Stimulated activated CD8-positive, alpha-beta memory T cell treated with anti-CD3 and anti-CD28 coated beads, Interleukin-7, amount 100 ng/mL, for 24 hours (primary cell): ENCODE results near the gene BMPR1B.

Source experiments
- DNase-seq: peaks from one replicate; pipeline ENCODE4 v3.0.0-alpha.2; 2020; ENCODE audit warnings: low read depth

The BMPR1B gene

GRCh38 chr4:94757192-94758140, at the start of gene BMPR1B:
TSS of gene BMPR1B (plus strand) at chr4:94757955. CDS start at chr4:95104425, 346,470 bp downstream.
- no peak for DNase-seq

- no peak for DNase-seq
Observed at GRCh38 chr4:94711635-94712034, 46.1 kb upstream of the BMPR1B start.

- DNase-seq: no peak
Observed at GRCh38 chr4:94714365-94715160, 43.2 kb upstream of the BMPR1B start.

- DNase-seq: no peak
Observed at GRCh38 chr4:94715726-94716125, 42.0 kb upstream of the BMPR1B start.

DNA sequence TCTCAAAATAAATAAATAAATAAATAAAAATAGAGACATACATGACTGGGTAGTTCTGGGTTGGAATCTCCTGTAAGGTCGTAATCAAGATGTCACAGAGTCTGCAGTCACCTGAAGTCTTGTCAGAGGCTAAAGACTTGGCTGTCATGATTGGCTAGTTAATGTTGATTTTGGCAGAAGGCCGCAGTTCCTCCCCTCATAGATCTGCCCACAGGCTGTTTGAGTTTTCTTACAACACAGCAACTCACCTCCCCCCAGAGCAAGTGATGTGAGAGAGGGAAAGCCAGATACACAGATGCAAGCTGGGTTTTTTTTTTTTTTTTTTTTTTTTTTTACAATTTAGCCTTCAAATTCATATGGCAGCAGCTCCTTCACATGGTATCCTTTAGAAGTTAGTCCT, 36.4 kb upstream of the BMPR1B start:
- DNase-seq: no peak

DNA sequence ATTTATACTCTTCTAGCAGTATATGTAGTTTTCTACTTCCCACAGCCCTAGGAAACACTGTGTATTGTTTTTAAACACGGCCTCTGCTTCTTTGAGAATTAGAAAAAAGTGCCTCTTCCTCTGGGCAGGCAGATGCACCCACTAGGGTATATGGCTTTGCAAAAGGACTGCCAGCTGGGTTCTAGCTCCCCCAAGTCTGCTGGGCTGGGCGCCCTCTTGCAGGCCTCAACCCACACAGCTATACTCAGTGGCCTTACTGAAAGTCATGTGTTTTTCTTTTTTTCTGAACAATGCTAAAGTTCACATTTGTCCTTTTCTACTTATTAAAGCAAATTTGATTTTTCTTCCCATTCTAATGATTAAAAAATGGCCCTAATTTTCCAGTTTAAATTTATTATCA, 35.5 kb upstream of the BMPR1B start:
- DNase-seq: no peak

DNA sequence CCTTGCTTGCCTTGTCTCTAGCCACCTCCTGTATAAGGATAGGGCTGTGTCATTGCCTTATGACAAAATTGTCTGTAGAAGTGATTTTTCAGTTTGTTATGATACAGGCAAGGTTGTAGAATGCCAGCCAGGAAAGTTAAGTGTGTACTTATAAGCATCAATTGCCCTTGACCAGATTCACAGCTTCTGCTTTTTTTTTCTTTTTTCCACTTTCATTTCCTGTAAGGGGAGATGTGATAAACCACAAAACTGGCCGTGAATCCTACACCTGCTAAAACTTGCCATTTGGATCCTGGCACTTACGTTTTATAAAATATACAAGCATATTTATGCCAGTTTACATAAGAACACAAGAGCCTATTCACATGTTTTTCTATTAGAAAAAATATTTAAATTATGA, 35.0 kb upstream of the BMPR1B start:
- DNase-seq: no peak

GRCh38 chr4:94724016-94724790, 33.6 kb upstream of the BMPR1B start:
- DNase-seq: no peak

- DNase-seq: no peak
Observed at GRCh38 chr4:94726524-94727123, 31.1 kb upstream of the BMPR1B start.

- DNase-seq: no peak
Observed at GRCh38 chr4:94728056-94728766, 29.5 kb upstream of the BMPR1B start.

DNA sequence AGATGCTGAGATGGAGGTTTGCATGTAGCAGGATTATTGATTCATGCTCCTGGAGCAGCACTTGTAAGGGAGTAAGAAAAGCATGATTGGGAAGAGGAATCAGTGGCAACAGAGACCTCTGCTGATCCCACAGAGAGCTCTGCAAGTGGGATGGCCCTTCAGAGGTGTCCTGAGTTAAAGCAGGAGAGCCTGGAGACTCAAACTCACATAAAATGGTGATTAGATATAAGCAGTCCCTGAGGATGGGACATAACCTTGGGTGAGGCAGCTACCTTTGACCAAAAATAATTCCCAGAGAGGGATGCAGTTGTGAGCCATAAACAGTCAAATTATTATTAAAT, 25.4 kb upstream of the BMPR1B start:
- no peak for DNase-seq

DNA sequence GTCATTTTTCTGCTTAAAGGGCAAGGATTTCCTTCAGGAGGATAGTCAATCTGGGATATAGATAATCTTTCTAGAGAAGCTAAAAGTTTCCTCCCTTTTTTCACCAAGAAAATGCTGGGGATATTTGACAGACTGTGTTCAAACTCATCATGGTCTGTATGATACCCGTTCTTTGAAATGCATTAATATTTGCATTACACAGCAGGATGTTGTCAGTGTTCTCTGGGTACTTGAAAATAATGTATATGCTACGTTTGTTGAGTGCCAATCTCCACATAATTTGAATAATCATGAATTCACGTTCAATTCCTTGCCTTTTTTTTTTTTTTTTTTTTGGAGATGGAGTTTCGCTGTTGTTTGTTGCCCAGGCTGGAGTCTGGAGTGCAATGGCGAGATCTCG, 18.0 kb upstream of the BMPR1B start:
- no peak for DNase-seq

GRCh38 chr4:94741304-94741703, 16.5 kb upstream of the BMPR1B start:
- no peak for DNase-seq

DNA sequence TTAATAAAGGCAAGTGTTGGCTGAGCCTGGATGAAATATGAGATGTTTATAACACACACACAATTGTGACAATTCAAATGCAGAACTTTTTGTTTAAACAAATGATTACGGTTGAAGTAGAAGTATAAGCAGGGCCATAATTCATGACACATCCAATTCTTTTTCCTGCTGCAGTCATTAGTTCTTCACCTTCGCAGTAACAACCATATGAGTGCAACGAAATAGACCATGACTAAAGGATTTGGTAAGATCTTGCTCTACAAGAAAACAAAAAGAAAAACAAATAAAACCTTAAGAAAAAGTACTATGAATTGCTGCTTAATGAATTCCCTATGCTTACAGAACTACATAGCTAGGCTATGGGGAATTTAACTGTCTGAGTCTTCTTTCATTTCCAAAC, 13.9 kb upstream of the BMPR1B start:
- DNase-seq: no peak

DNA sequence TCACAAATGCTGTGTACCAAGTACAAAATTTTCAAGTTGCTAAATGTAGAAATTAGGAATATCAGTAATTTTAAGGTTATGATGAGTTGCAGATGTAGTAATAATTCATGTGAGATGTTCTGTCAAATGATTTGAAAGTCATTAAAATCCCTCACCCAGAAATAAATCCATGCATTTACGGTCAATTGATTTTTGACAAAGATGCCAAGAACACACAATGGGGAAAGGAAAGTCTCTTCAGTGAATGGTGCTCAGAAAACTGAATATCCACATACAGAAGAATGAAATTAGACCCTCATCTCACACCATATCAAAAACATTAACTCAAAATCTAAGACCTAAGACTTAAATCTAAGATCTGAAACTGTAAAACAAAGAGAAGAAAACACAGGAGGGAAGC, 12.9 kb upstream of the BMPR1B start:
- DNase-seq: no peak

GRCh38 chr4:94746746-94747145, 11.0 kb upstream of the BMPR1B start:
- no peak for DNase-seq

DNA sequence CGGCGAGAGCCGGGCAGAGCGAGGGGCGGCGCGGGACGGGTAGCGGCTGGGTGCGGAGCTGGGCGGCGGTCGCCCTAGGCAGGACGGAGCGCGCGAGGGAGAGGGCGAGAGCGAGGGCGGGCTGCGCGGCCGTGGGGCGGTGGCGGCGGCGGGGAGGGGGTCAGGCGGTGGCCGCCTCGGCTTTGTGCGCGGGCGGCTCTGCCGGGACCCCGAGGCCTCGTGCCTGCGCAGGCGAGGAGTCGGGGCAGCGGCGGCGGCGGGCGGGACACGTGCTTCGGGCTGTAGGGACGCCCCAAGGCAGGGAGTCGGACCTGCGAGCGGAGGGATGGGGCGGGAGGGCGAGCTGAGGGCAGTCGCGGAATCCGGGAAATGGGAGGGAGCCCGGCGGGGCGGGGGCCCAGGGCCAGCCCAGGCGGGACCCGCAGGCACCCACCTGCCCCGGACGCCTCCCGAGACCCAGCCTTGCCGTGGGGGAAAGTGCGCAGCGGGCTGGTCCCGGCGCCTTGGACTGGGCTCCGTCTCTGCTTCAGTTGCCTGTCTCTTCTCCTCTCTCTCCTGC, 465 bp downstream of the BMPR1B start:
- no peak for DNase-seq

GRCh38 chr4:94758700-94759399, 1.1 kb downstream of the BMPR1B start:
- DNase-seq: no peak

GRCh38 chr4:94759767-94760211, 2.0 kb downstream of the BMPR1B start:
- no peak for DNase-seq

GRCh38 chr4:94762326-94762725, 4.6 kb downstream of the BMPR1B start:
- DNase-seq: no peak
